HG03060 (cell line): Measurements from ENCODE around the gene TTC39A.
A peak's percentile ranks its signal among the peaks of the same experiment; 100 is the strongest.

ENCODE experiments used
- ATAC-seq: cut with Tn5 transposase; IDR thresholded peaks from one replicate; pipeline ENCODE4 v1.9.1; 2021; ENCODE audit warnings: low read depth, moderate number of reproducible peaks; ENCODE audit not compliant: unreplicated experiment

Gene TTC39A

GRCh38 chr1:51299185-51299885 is 31.0 kb downstream of the TTC39A start:
- ATAC-seq = no peak

DNA sequence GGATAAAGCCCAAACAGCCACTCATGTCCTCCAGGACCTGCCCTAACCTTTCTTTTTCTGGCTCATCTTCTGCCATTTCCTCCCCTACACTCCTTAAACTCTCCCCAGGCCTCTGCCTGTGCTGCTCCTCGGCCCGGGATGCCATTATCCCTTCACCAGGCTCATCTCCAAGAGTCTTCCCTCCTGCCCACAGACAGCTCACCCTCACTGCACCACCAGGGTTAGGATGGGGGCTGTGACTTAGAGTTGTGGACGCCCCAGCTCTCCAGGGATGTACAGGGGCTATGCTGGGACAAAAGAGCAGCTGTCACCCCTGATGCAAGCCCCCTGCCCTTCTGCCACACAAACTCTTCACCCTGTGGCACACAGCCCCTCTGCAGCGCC is 32.0 kb downstream of the TTC39A start:
- ATAC-seq = no peak

DNA sequence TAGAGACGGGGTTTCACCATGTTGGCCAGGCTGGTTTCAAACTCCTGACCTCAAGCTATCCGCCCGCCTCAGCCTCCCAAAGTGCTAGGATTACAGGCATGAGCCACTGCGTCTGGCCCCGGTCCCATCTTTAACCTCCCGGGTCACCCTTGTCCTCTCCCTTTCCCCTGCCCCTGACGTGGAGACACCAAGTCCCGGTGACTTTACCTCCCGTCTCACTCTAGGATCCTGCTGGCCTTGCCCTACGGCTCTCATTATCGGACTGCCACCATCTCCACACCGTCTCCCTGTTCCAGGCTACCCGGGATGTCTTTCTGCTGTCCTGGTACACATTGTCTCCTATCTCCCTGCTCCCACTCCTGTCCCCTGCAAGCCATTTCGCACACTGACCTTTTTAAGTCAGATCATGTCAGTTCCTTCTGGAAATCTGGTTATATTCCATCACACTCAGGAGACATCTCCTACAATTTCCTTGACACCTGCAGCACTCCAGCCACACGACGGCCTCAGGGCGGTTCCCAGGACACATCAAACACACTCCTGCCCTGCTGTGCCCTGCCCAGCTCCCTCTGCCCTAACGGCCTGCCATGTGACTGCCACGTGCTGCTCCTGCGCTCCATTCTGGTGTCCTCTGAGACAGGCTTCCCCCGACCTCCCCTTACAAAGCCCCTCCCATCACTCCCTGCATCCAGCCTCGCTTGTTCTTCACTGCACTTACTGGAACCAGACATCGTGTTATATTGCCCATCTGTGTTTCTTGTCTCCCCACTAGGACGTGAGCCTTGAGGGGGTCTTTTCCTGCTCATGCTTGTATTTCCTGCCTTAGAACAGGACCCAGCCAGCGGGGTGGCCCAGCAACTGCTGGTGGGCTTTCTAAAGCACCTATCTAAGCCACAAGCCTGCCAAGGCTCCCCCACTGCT is 32.7 kb downstream of the TTC39A start:
- ATAC-seq = no peak

DNA sequence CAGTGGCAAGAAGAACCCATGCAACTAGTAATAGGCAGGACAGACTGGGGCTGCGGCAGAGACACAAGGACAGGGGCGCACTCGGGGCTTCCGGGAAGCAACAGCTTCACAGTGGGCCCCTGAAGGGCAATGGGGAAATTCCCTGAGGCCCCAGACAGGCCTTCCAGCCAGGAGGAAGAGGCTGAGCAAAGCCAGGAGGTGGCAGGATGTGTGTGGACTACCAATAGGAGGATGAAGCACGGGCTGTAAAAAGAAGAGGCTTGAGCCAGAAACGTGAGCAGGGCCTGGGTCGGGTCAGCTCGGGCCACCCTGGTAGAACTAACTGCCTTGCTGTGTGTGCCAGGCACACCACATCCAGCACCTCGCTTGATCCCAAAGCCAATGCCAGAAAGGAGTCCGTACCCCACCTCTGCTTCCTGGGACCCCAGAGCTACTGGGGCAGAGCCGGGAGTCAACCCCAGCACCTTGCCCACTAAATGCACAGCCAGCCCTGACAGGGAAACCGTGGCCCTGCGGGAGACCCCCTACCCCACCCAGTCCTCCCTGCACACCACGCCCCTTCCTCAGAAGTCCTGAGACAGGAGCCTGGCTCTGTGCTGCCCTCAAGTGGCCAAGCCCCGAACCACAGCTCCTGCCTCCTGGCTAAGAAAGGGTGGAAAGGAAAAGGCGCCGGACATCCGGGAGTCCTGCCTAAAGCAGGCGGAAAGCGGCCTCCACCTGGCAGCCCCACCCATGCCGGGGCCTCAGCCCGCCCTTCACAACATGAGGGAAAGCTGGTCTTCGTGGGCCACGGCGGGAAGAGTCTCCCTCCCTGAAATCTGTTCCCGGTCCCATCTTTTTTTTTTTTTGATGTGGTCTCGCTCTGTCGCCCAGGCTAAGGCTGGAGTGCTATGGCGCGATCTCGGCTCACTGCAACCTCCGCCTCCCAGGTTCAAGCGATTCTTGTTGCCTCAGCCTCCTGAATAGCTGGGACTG is 33.7 kb downstream of the TTC39A start:
- no peak for ATAC-seq

GRCh38 chr1:51295926-51296325 is 34.4 kb downstream of the TTC39A start:
- no peak for ATAC-seq

DNA sequence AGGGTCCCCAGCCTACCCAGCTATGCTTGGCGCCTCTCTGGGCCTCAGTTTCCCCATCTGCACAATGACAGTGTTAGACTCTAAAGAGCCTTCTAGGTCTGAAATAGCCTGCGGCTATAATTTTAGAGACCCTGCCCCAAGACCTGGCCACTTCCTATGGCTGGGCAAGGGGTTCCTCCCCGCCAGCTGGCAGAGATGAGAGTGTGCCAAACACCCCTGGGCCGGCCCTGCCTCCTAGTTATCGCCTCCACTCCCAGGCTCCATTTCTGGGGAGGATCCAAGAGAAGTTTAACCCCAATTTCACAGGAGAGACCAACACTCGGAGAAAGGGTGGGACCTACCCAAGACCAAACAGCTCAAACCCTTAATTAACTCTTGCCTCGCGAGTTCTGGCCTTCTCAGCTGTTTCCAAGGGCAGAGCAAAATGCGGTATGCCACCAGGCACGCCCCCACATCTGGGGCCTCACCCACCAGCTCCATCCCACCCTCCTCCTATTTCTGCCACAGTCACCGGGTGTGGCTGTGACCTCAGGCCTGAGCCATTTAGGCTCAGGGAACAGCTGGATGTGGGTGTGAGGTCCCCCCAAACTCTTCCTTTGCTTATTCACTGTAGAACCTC is 35.7 kb downstream of the TTC39A start:
- no peak for ATAC-seq

- no peak for ATAC-seq
Observed at GRCh38 chr1:51293898-51294515, 36.4 kb downstream of the TTC39A start.

- no peak for ATAC-seq
Observed at GRCh38 chr1:51290489-51290847, 39.9 kb downstream of the TTC39A start.

- ATAC-seq = no peak
Observed at GRCh38 chr1:51289676-51290488, 40.5 kb downstream of the TTC39A start.

- ATAC-seq = no peak
Observed at GRCh38 chr1:51288578-51288977, 41.8 kb downstream of the TTC39A start.

- no peak for ATAC-seq
Observed at GRCh38 chr1:51287966-51288365, 42.4 kb downstream of the TTC39A start.

- peak; percentile 81 for ATAC-seq
Observed at GRCh38 chr1:51285055-51285454, 45.3 kb downstream of the TTC39A start.

- peak; percentile 24 for ATAC-seq
Observed at GRCh38 chr1:51284487-51284954, 45.8 kb downstream of the TTC39A start.

DNA sequence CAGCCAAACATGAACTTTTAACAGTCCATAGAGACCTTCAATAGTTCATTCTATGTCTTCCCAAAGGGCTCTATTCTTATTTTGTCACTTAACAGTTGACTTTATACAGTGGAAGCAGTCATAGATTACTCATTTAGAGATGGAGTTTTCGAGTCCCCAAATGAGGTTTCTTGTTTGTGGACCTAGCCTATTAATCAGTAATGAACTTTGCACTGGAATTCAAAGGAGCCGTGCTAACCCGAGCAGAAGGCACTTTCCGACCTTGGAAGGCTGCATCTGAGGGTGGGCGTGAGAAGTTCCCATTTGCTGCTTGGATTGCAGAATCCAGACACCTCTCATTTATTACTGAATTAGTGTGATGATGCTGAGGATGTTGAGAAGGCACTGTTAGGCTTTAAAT is 46.4 kb downstream of the TTC39A start:
- no peak for ATAC-seq

GRCh38 chr1:51282605-51283004 is 47.8 kb downstream of the TTC39A start:
- no peak for ATAC-seq

- no peak for ATAC-seq
Observed at GRCh38 chr1:51281807-51282206, 48.6 kb downstream of the TTC39A start.

- no peak for ATAC-seq
Observed at GRCh38 chr1:51280321-51280978, 49.9 kb downstream of the TTC39A start.

DNA sequence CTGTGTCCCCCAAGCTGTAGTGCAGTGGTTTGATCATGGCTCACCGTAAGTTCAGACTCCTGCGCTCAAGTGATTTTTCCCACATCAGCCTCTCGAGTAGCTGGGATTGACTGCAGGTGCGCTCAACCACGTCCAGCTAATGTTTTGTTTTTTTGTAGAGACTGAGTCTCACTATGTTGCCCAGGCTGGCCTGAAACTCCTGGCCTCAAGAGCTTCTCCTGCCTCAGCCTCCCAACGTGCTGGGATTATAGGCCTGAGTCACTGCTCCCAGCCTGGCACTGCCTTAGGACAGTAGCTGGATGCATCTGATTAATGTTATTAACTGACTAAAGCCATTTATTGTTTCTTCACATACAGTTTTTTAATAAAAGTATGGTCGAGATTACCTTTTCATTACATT is 54.1 kb downstream of the TTC39A start:
- ATAC-seq = no peak
